GM23338 (cell line): Measurements from ENCODE around the gene CTNNA2. TPM values are rescaled to one million over a fixed set of nuclear protein-coding genes. Genes with fewer than 3 reads are reported as not detected.

Source experiments
- ATAC-seq: fragments of 200-7000 bp; cut with Tn5 transposase; 3 replicates; pipeline ENCODE4 v1.9.1; 2020
- DNase-seq: peaks from one replicate; pipeline ENCODE4 v3.0.0-alpha.2; 2015; ENCODE audit warnings: low spot score
- H2AFZ ChIP-seq: fragments of 200-600 bp; sonication (generic); 2 replicates; pipeline ENCODE4 v1.8.0; 2016; ENCODE audit warnings: antibody characterized with exemption, mild to moderate bottlenecking, moderate library complexity
- H3F3A ChIP-seq: fragments of 200-600 bp; sonication (generic); replicated peaks from 2 replicates; pipeline ENCODE4 v1.8.0; 2017; ENCODE audit warnings: antibody characterized with exemption, mixed run types, low read depth
- H3K27ac ChIP-seq: fragments of 200-600 bp; sonication (generic); 2 replicates; pipeline ENCODE4 v1.6.1; 2016; ENCODE audit warnings: low read depth
- H3K27me3 ChIP-seq: fragments of 200-600 bp; sonication (generic); 2 replicates; pipeline ENCODE4 v1.8.0; 2016; ENCODE audit warnings: mild to moderate bottlenecking, mixed run types, moderate library complexity; ENCODE audit not compliant: insufficient read depth
- H3K36me3 ChIP-seq: fragments of 200-600 bp; sonication (generic); 2 replicates; pipeline ENCODE4 v1.8.0; 2016; ENCODE audit warnings: mild to moderate bottlenecking; ENCODE audit not compliant: insufficient read depth
- H3K4me1 ChIP-seq: fragments of 200-600 bp; sonication (generic); 2 replicates; pipeline ENCODE4 v1.8.0; 2016; ENCODE audit warnings: mild to moderate bottlenecking, moderate library complexity; ENCODE audit not compliant: insufficient read depth
- H3K4me2 ChIP-seq: fragments of 200-600 bp; sonication (generic); 2 replicates; pipeline ENCODE4 v1.7.1; 2017; ENCODE audit warnings: mixed run types
- H3K4me3 ChIP-seq: fragments of 200-600 bp; sonication (generic); 2 replicates; pipeline ENCODE4 v1.6.1; 2016; ENCODE audit warnings: mixed run types
- H3K79me2 ChIP-seq: fragments of 200-600 bp; sonication (generic); replicated peaks from 2 replicates; pipeline ENCODE4 v1.8.0; 2017; ENCODE audit warnings: mild to moderate bottlenecking; ENCODE audit not compliant: insufficient read depth
- H3K9me2 ChIP-seq: fragments of 200-600 bp; sonication (generic); 2 replicates; pipeline ENCODE4 v1.8.0; 2017; ENCODE audit not compliant: insufficient read depth
- H4K20me1 ChIP-seq: fragments of 200-600 bp; sonication (generic); replicated peaks from 2 replicates; pipeline ENCODE4 v1.8.0; 2017; ENCODE audit warnings: mild to moderate bottlenecking; ENCODE audit not compliant: insufficient read depth
- H3K27ac Mint-ChIP-seq: 2 replicates; pipeline ENCODE4 v1.8.0; 2020; ENCODE audit warnings: inconsistent platforms, mild to moderate bottlenecking, moderate library complexity, mixed read lengths
- H3K27me3 Mint-ChIP-seq: 3 replicates; pipeline ENCODE4 v1.8.0; 2022; ENCODE audit warnings: low read depth, mild to moderate bottlenecking, moderate library complexity, mixed read lengths, inconsistent platforms; ENCODE audit not compliant: insufficient read depth, poor library complexity
- H3K36me3 Mint-ChIP-seq: 3 replicates; pipeline ENCODE4 v1.8.0; 2021; ENCODE audit warnings: low read depth, mild to moderate bottlenecking, inconsistent platforms, moderate library complexity, mixed read lengths
- H3K4me1 Mint-ChIP-seq: 3 replicates; pipeline ENCODE4 v1.8.0; 2020; ENCODE audit warnings: mild to moderate bottlenecking, inconsistent platforms, mixed read lengths
- H3K4me3 Mint-ChIP-seq: 3 replicates; pipeline ENCODE4 v1.8.0; 2021; ENCODE audit warnings: moderate library complexity, mild to moderate bottlenecking, inconsistent platforms, mixed read lengths
- H3K9me3 Mint-ChIP-seq: 3 replicates; pipeline ENCODE4 v1.8.0; 2020; ENCODE audit warnings: moderate library complexity, mild to moderate bottlenecking, inconsistent platforms, mixed read lengths
- JUNB ChIP-seq: IDR thresholded peaks from one replicate; pipeline ENCODE4 v1.6.1; 2016; ENCODE audit warnings: antibody characterized with exemption; ENCODE audit not compliant: unreplicated experiment
- NANOG ChIP-seq: IDR thresholded peaks from 2 replicates; pipeline ENCODE4 v1.6.1; 2016; ENCODE audit warnings: antibody characterized with exemption, borderline replicate concordance
- REST ChIP-seq: IDR thresholded peaks from one replicate; pipeline ENCODE4 v1.6.1; 2018; ENCODE audit warnings: antibody characterized with exemption; ENCODE audit not compliant: unreplicated experiment
- ZNF331 ChIP-seq: fragments of 250-450 bp; sonication (Bioruptor Pico); IDR thresholded peaks from 2 replicates; pipeline ENCODE4 v1.5.0; 2020; ENCODE audit warnings: low read depth, mild to moderate bottlenecking, moderate library complexity
- ZNF462 ChIP-seq: fragments of 250-450 bp; sonication (Bioruptor Pico); IDR thresholded peaks from 2 replicates; pipeline ENCODE4 v1.5.0; 2020; ENCODE audit warnings: mild to moderate bottlenecking, moderate library complexity
- polyA plus RNA-seq: library from polyadenylated mRNA; unstranded; fragments of >200 nt; fragmentation: Nextera tagmentation; extraction: Ambion mirVana; gene quantifications from 2 replicates; pipeline ENCODE4 v1.2.1, GENCODE V29; 2016
- total RNA-seq: library from RNA; depleted of rRNA; stranded (reverse); fragments of >200 nt; shearing (Covaris generic); gene quantifications from 2 replicates; pipeline ENCODE4 v1.2.3, GENCODE V29; 2014

CTNNA2 gene
- total and polyA plus RNA-seq, 2 experiments from 2014 or later, result 6.4 to 15.6 TPM

- TF ChIP-seq ZNF462 (CRISPR knock-in tag), result no peak
- TF ChIP-seq JUNB, result no peak
- TF ChIP-seq REST, result no peak
- no peak for TF ChIP-seq ZNF331
Observed at GRCh38 chr2:80086831-80087230, 574.0 kb downstream of the CTNNA2 start (continued).

- ATAC-seq, result no peak
- Mint-ChIP-seq H3K36me3 (no peaks in the 10 kb centered on the region), H3K4me1 (peaks cover 10% of the 10 kb centered on the region), H3K27ac (no peak overlapping the region), H3K27me3 (no peaks in the 10 kb centered on the region), H3K4me3 (no peak overlapping the region), H3K9me3 (peaks cover 8% of the 10 kb centered on the region; the same call in 2 of the 3 replicates)
- Histone ChIP-seq H3F3A (no peaks in the 10 kb centered on the region), H3K79me2 (no peaks in the 10 kb centered on the region), H3K27me3 (no peaks in the 10 kb centered on the region), H3K4me1 (no peaks in the 10 kb centered on the region), H4K20me1 (peaks cover 5% of the 10 kb centered on the region; the same call in 1 of the 2 replicates), H3K4me3 (no peak overlapping the region), H3K9me2 (no peaks in the 10 kb centered on the region), H3K27ac (no peak overlapping the region), H3K4me2 (no peak overlapping the region), H3K36me3 (no peaks in the 10 kb centered on the region), H2AFZ (no peak overlapping the region)
- no peak for TF ChIP-seq NANOG
- no peak for DNase-seq
Observed at GRCh38 chr2:80091237-80091636, 578.4 kb downstream of the CTNNA2 start.
